Suprapubic skin (tissue), 3 donors: Measurements from ENCODE around the gene HDLBP.

ENCODE experiments used
- CTCF ChIP-seq, 2 donors: fragments of 200-600 bp in 1 of 2; fragments of 450-650 bp in 1 of 2; sonication (generic) in 1 of 2; IDR thresholded peaks; one replicate each; pipeline ENCODE4 v1.5.1; 2016 to 2019; ENCODE audit warnings: antibody characterized with exemption in 2 of 2, mild to moderate bottlenecking in 1 of 2, moderate library complexity in 1 of 2
- POLR2AphosphoS5 ChIP-seq, 3 donors: sonication (generic); formaldehyde crosslinking; IDR thresholded peaks; one replicate each; pipeline ENCODE4 v1.6.1; 2017; ENCODE audit warnings: antibody characterized with exemption in 3 of 3

- TF ChIP-seq POLR2AphosphoS5 (IDR thresholded peaks at IDR 0.05) (no peak), CTCF (IDR thresholded peaks at IDR 0.05) (no peak)
Observed at GRCh38 chr2:241199286-241199685, 116.2 kb downstream of the HDLBP start.
